Measurements from ENCODE around the gene TBCCD1. TPM values are rescaled to one million over a fixed set of nuclear protein-coding genes. Genes with fewer than 3 reads are reported as not detected.

Gene TBCCD1
- total and polyA plus RNA-seq, 2 of the 8 experiments (the other 6 are each of a cell fraction or from before 2014, with no cell fraction given): 11.3 to 13.9 TPM

DNA sequence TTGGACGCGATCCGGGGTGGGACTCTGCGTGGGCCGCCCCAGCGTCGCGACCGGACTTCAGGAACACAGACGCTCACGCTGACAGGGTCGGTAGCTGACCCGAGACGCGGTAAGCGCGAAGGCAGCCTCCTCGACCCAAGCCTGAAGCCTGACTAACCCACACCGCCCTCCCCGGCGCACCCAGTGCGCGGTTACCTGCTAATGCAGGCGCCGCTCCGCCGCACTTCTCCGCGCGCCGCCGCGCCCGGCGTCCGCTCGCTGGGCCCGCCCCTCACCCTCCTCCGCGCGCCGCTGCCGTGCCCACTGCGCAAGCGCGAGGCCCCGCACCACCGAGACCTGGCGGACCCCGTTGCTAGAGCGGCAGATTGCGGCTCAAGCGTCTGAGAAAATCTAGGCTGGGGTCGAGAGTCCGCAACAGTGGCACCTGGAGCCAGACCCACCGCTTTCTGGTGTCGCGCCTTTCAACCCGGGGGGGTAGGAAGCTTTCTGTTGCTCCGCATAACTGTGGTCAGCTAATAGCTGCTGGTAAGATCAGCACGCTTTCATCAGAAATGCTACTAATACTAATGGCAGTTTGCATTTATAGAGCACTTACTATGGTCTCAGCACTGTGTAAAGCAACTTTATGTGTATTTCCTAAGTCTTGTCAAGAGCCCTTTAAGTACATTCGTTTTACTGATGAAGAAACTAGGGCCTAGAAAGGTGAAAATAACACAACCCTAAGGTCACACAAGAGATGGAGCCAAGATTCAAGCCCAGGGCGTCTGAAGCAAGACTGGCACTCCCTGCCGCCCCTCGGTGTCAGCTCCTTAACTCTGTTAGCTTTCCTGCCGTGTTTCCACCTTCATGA lies at the start of gene TBCCD1 (continued):
- peak; percentile 85 to 92 for TF ChIP-seq POLR2A (IDR thresholded peaks at IDR 0.05; ENCODE audit: control extremely low read depth in 1 of 2, low read depth in 2 of 2, low read length in 2 of 2)
- peak; percentile 86 for TF ChIP-seq PHF8 (conservative IDR thresholded peaks at IDR 0.05; ENCODE audit: low read depth, low read length)
- peak; percentile 62 for TF ChIP-seq NANOG (IDR thresholded peaks at IDR 0.05; ENCODE audit: insufficient read depth, low read depth, low read length, poor library complexity, severe bottlenecking)
- no peak for TF ChIP-seq GABPA (IDR thresholded peaks at IDR 0.05; ENCODE audit: borderline replicate concordance, insufficient read depth, low read length)
- TF ChIP-seq RBBP5 (IDR thresholded peaks at IDR 0.05; ENCODE audit: borderline replicate concordance, low read depth, low read length): peak; percentile 87; the same call in 1 of the 2 replicates
- TF ChIP-seq, protein P1, sequence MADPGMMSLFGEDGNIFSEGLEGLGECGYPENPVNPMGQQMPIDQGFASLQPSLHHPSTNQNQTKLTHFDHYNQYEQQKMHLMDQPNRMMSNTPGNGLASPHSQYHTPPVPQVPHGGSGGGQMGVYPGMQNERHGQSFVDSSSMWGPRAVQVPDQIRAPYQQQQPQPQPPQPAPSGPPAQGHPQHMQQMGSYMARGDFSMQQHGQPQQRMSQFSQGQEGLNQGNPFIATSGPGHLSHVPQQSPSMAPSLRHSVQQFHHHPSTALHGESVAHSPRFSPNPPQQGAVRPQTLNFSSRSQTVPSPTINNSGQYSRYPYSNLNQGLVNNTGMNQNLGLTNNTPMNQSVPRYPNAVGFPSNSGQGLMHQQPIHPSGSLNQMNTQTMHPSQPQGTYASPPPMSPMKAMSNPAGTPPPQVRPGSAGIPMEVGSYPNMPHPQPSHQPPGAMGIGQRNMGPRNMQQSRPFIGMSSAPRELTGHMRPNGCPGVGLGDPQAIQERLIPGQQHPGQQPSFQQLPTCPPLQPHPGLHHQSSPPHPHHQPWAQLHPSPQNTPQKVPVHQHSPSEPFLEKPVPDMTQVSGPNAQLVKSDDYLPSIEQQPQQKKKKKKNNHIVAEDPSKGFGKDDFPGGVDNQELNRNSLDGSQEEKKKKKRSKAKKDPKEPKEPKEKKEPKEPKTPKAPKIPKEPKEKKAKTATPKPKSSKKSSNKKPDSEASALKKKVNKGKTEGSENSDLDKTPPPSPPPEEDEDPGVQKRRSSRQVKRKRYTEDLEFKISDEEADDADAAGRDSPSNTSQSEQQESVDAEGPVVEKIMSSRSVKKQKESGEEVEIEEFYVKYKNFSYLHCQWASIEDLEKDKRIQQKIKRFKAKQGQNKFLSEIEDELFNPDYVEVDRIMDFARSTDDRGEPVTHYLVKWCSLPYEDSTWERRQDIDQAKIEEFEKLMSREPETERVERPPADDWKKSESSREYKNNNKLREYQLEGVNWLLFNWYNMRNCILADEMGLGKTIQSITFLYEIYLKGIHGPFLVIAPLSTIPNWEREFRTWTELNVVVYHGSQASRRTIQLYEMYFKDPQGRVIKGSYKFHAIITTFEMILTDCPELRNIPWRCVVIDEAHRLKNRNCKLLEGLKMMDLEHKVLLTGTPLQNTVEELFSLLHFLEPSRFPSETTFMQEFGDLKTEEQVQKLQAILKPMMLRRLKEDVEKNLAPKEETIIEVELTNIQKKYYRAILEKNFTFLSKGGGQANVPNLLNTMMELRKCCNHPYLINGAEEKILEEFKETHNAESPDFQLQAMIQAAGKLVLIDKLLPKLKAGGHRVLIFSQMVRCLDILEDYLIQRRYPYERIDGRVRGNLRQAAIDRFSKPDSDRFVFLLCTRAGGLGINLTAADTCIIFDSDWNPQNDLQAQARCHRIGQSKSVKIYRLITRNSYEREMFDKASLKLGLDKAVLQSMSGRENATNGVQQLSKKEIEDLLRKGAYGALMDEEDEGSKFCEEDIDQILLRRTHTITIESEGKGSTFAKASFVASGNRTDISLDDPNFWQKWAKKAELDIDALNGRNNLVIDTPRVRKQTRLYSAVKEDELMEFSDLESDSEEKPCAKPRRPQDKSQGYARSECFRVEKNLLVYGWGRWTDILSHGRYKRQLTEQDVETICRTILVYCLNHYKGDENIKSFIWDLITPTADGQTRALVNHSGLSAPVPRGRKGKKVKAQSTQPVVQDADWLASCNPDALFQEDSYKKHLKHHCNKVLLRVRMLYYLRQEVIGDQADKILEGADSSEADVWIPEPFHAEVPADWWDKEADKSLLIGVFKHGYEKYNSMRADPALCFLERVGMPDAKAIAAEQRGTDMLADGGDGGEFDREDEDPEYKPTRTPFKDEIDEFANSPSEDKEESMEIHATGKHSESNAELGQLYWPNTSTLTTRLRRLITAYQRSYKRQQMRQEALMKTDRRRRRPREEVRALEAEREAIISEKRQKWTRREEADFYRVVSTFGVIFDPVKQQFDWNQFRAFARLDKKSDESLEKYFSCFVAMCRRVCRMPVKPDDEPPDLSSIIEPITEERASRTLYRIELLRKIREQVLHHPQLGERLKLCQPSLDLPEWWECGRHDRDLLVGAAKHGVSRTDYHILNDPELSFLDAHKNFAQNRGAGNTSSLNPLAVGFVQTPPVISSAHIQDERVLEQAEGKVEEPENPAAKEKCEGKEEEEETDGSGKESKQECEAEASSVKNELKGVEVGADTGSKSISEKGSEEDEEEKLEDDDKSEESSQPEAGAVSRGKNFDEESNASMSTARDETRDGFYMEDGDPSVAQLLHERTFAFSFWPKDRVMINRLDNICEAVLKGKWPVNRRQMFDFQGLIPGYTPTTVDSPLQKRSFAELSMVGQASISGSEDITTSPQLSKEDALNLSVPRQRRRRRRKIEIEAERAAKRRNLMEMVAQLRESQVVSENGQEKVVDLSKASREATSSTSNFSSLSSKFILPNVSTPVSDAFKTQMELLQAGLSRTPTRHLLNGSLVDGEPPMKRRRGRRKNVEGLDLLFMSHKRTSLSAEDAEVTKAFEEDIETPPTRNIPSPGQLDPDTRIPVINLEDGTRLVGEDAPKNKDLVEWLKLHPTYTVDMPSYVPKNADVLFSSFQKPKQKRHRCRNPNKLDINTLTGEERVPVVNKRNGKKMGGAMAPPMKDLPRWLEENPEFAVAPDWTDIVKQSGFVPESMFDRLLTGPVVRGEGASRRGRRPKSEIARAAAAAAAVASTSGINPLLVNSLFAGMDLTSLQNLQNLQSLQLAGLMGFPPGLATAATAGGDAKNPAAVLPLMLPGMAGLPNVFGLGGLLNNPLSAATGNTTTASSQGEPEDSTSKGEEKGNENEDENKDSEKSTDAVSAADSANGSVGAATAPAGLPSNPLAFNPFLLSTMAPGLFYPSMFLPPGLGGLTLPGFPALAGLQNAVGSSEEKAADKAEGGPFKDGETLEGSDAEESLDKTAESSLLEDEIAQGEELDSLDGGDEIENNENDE (IDR thresholded peaks at IDR 0.05; ENCODE audit: insufficient replicate concordance, low read length): no peak
- TF ChIP-seq SIRT6 (IDR thresholded peaks at IDR 0.05; ENCODE audit: low read length): no peak
- 0 out of 2 replicates have a peak, but pooled peaks have one; percentile 32 for TF ChIP-seq FOSL1 (IDR thresholded peaks at IDR 0.05; ENCODE audit: insufficient read depth, low read depth, low read length)
